ENCODE results near the gene ESYT2.

Gene ESYT2

DNA sequence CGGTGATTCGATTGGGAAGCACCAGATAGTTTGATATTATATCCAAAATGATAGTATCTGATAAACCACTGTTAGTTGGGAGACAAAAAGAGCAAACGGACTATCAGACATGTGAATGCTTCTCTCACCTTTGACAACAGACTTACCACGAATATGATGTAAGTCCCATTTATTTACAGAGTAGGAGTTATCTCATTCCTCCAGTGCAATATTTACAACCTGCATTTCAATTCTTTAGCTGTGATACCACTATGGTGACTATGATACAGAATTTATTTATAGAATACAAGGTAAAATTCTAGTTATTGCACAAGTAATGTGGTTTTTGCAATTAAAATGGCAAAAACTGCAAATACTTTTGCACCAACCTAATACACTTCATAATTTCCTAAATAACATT, 61.6 kb downstream of the ESYT2 start:
- DNase-seq (ENCODE audit: low read depth in 2 of 2), result no peak

- DNase-seq (ENCODE audit: low read depth in 2 of 2), result no peak
Observed at GRCh38 chr7:158766570-158767281, 62.6 kb downstream of the ESYT2 start.

GRCh38 chr7:158765020-158765419, 64.3 kb downstream of the ESYT2 start:
- no peak for DNase-seq (ENCODE audit: low read depth in 2 of 2)

- no peak for DNase-seq (ENCODE audit: low read depth in 2 of 2)
Observed at GRCh38 chr7:158763454-158764033, 65.8 kb downstream of the ESYT2 start.

GRCh38 chr7:158761945-158762344, 67.4 kb downstream of the ESYT2 start:
- DNase-seq (ENCODE audit: low read depth in 2 of 2), result no peak

DNA sequence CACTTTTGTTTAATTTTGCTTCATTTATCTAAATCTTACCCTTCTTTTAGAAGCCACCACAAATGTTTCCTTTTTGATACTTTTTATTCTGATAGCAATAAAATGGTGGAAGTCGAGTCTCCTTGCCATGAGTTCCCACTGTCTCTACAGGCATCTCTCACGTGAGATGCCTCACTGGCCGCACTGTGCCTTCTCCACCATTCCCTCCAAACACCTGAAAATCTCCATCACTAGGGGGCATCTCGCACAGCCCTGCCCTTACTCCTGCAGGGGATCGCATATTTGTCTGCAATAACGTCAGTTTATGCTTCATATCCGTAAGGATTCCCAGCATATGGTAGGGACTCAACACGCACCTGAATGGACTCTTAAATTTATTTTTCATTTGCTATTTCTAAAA, 68.4 kb downstream of the ESYT2 start:
- no peak for DNase-seq (ENCODE audit: low read depth in 2 of 2)

DNA sequence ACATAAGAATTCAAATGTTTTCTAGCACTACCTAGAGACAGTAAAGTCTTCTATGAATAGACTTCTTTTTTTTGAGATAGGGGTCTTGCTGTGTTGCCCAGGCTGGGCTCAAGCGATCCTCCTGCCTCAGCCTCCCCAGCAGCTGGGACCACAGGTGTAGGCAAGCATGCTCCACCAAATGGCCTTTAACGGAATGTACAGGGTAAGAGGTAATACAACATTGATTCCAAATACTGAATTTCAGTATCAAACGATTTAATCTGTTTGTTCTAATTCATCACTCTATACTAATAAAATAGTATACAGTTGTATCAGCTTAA, 68.9 kb downstream of the ESYT2 start:
- DNase-seq (ENCODE audit: low read depth in 2 of 2), result no peak

GRCh38 chr7:158759749-158760444, 69.4 kb downstream of the ESYT2 start:
- no peak for DNase-seq (ENCODE audit: low read depth in 2 of 2)

- no peak for DNase-seq (ENCODE audit: low read depth in 2 of 2)
Observed at GRCh38 chr7:158759245-158759614, 70.1 kb downstream of the ESYT2 start.

GRCh38 chr7:158758586-158759244, 70.6 kb downstream of the ESYT2 start:
- no peak for DNase-seq (ENCODE audit: low read depth in 2 of 2)

- no peak for DNase-seq (ENCODE audit: low read depth in 2 of 2)
Observed at GRCh38 chr7:158757404-158757989, 71.8 kb downstream of the ESYT2 start.

DNA sequence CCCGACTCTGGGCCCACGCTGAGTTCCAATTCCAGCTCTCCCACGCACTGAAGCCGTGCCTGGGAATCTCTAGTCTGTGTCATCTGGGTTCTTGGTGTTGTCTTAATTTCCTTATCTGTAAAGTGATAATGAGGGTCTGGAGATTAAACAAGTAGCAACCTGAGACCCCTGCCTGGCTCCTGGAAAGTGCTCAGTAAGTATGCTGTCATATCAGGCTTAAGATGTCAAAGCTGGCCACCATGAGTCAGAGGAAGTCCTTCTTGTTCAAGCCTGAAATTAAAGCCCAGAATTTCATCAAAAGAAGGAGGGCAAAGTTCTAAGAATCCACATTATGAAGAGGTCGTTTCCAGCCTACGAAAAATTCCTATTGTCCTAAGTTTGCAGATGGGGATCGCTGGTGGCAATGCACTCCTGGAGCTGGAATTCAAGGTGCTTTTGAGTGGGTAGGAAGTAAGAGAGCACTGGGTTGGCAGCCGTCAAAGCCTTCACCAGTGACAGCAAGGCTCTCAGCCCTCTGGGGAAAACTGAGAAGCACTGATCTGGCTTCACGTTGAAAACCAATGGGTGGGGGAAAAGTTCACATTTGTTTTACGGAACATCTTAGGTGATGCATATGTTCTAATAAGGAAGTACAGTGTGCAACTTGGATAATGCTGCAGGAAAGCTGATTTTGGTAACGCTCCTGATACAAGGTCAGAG, 74.4 kb downstream of the ESYT2 start:
- DNase-seq (ENCODE audit: low read depth in 2 of 2), result no peak

DNA sequence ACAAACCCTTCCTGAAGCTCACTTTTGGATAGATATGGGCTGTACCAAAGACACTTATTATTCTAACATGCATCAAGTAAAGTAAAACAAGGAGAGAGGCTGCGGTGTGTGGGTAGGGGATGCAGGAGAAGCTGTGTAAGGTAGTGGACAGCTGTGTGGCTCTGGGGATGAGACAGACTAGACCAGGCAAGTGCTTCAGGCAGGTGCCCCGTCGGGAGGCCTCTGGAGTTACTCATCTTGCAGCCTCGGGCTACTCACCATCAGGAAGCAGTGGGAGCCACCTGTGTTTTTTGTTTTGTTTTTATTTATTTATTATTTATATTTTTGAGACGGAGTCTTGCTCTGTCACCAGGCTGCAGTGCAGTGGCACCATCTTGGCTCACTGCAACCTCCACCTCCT, 75.4 kb downstream of the ESYT2 start:
- no peak for DNase-seq (ENCODE audit: low read depth in 2 of 2)

DNA sequence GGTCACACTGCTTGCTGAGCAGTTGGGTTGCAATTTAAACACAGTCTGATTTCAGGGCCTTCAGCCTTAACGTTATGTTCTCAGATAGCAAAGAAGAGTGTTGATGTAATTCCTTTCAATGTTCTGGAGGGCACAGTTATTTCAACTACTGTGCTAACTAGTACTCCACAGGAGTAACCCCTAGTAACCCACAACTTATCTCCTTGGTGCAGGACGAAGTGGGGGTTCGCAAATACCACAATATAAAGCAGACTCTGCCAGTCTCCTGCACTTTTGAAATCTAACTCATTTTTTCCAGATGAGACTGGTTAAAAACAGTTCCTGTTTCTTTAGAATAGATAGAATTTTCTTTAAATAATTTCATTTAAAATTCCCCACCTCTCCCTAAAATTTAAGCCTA, 77.6 kb downstream of the ESYT2 start:
- DNase-seq (ENCODE audit: low read depth in 2 of 2), result no peak

GRCh38 chr7:158751199-158751598, 78.1 kb downstream of the ESYT2 start:
- DNase-seq (ENCODE audit: low read depth in 2 of 2), result no peak

GRCh38 chr7:158750702-158751101, 78.6 kb downstream of the ESYT2 start:
- DNase-seq (ENCODE audit: low read depth in 2 of 2), result no peak

DNA sequence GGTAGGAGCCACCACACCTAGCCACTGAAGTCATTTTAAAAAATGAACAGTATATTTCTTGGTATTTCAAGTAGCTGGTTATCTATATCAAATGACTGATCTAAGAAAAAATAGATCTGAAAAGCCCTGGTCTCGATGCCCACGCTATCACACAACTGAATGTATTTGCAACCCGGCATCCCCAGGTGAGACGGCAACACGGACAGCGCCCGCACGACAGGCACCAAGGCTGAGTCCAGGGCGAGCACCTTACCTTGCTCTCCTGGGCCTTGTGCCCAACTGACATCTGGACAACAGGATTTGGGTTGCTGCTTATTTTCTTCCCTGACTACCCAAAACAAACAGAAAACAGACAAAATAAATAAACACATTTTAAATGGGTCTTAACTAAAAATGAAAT, 79.9 kb downstream of the ESYT2 start:
- no peak for DNase-seq (ENCODE audit: low read depth in 2 of 2)

- DNase-seq (ENCODE audit: low read depth in 2 of 2), result no peak
Observed at GRCh38 chr7:158748335-158748734, 81.0 kb downstream of the ESYT2 start.

DNA sequence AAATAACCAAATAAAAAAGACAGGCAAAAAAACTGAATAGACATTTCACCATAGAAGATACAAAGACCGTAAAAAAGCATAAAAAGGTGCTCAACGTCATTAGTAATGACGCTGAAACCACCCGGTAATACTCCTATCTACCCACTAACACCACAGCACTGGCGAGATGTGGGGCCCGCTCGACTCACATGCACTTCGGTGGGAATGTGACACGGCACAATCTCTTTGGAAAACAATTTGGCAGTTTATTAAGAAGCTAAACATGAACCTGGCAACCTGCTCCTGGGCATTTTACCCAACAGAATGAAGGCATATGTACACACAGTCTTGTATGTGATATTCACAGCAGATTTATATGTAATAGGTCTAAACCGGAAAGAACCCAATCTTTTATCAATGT, 81.9 kb downstream of the ESYT2 start:
- no peak for DNase-seq (ENCODE audit: low read depth in 2 of 2)

DNA sequence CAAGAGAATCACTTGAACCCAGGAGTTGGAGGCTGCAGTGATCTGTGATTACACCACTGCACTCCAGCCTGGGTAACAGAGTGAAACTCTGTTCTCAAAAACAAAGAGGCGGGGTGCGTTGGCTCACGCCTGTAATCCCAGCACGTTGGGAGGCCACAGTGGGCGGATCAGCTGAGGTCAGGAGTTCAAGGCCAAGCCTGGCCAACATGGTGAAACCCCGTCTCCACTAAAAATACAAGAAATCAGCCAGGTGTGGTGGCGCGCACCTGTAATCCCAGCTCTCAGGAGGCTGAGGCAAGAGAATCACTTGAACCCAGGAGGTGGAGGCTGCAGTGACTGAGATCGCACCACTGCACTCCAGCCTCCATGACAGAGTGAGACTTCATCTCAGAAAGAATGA, 82.4 kb downstream of the ESYT2 start:
- DNase-seq (ENCODE audit: low read depth in 2 of 2), result no peak

- no peak for DNase-seq (ENCODE audit: low read depth in 2 of 2)
Observed at GRCh38 chr7:158745057-158745715, 84.1 kb downstream of the ESYT2 start.
